Stimulated activated naive CD4-positive, alpha-beta T cell treated with Interleukin-2 at 50 U/mL for 16 hours (primary cell): ENCODE results near the gene AIM2.
A peak's percentile ranks its signal among the peaks of the same experiment; 100 is the strongest.
"Not testable (repeated sequence)": the region's sequence is repeated elsewhere in the genome, so short reads cannot be mapped to it uniquely, and the experiment has no call there.

Source experiments
- DNase-seq: peaks from one replicate; lab custom pipeline; 2025; lab: John Stamatoyannopoulos, UW

Gene AIM2

GRCh38 chr1:159079525-159079924, 3.0 kb upstream of the AIM2 start:
- DNase-seq = no peak

GRCh38 chr1:159077120-159077961, 775 bp upstream of the AIM2 start:
- DNase-seq = peak; percentile 94

GRCh38 chr1:159071970-159072582, 4.5 kb downstream of the AIM2 start:
- DNase-seq = no peak

- no peak for DNase-seq
These were observed 7.7 kb downstream of the AIM2 start for GRCh38 chr1:159068886-159069285.

- no peak for DNase-seq
These were observed 8.6 kb downstream of the AIM2 start for GRCh38 chr1:159067699-159068621.

- DNase-seq = no peak
These were observed 10.5 kb downstream of the AIM2 start for GRCh38 chr1:159066108-159066507.

GRCh38 chr1:159065106-159065505, 11.5 kb downstream of the AIM2 start:
- DNase-seq = no peak

GRCh38 chr1:159058751-159059150, 17.8 kb downstream of the AIM2 start:
- DNase-seq = no peak

- no peak for DNase-seq
These were observed 20.4 kb downstream of the AIM2 start for GRCh38 chr1:159056069-159056698.

GRCh38 chr1:159055181-159055641, 21.4 kb downstream of the AIM2 start:
- no peak for DNase-seq

- no peak for DNase-seq
These were observed 22.1 kb downstream of the AIM2 start for GRCh38 chr1:159054427-159054826.

GRCh38 chr1:159051436-159051835, 25.1 kb downstream of the AIM2 start:
- no peak for DNase-seq

- DNase-seq = not testable (repeated sequence)
These were observed 30.1 kb downstream of the AIM2 start for GRCh38 chr1:159046486-159046885.

- no peak for DNase-seq
These were observed 35.5 kb downstream of the AIM2 start for GRCh38 chr1:159040893-159041724.

GRCh38 chr1:159040206-159040605, 36.4 kb downstream of the AIM2 start:
- DNase-seq = no peak

GRCh38 chr1:159030877-159031447, 45.6 kb downstream of the AIM2 start:
- no peak for DNase-seq

GRCh38 chr1:159030311-159030710, 46.3 kb downstream of the AIM2 start:
- no peak for DNase-seq

GRCh38 chr1:159026841-159027240, 49.7 kb downstream of the AIM2 start:
- DNase-seq = not testable (repeated sequence)

GRCh38 chr1:159025043-159025442, 51.5 kb downstream of the AIM2 start:
- no peak for DNase-seq

- no peak for DNase-seq
These were observed 52.8 kb downstream of the AIM2 start for GRCh38 chr1:159023723-159024122.
